Glutamatergic neuron (in vitro differentiated cells): Measurements from ENCODE around the gene WNT2. TPM values are rescaled to one million over a fixed set of nuclear protein-coding genes. Genes with fewer than 3 reads are reported as not detected.
A peak's percentile ranks its signal among the peaks of the same experiment; 100 is the strongest.

Experiments used
- DNase-seq: peaks from one replicate; pipeline ENCODE4 v3.0.0; 2022
- H3K27ac Mint-ChIP-seq: one replicate; pipeline ENCODE4 v1.8.0; 2020; ENCODE audit warnings: mild to moderate bottlenecking, mixed read lengths, inconsistent platforms; ENCODE audit not compliant: unreplicated experiment
- H3K27me3 Mint-ChIP-seq: one replicate; pipeline ENCODE4 v1.8.0; 2020; ENCODE audit warnings: mild to moderate bottlenecking, moderate library complexity, mixed read lengths, inconsistent platforms; ENCODE audit not compliant: unreplicated experiment
- H3K36me3 Mint-ChIP-seq: one replicate; pipeline ENCODE4 v1.8.0; 2020; ENCODE audit warnings: mild to moderate bottlenecking, mixed read lengths, inconsistent platforms; ENCODE audit not compliant: unreplicated experiment
- H3K4me1 Mint-ChIP-seq: one replicate; pipeline ENCODE4 v1.8.0; 2020; ENCODE audit warnings: mild to moderate bottlenecking, low read depth, mixed read lengths, inconsistent platforms; ENCODE audit not compliant: unreplicated experiment
- H3K4me3 Mint-ChIP-seq: one replicate; pipeline ENCODE4 v1.8.0; 2020; ENCODE audit warnings: mild to moderate bottlenecking, mixed read lengths, inconsistent platforms; ENCODE audit not compliant: unreplicated experiment
- H3K9me3 Mint-ChIP-seq: one replicate; pipeline ENCODE4 v1.8.0; 2020; ENCODE audit warnings: mild to moderate bottlenecking, moderate library complexity, mixed read lengths, inconsistent platforms; ENCODE audit not compliant: unreplicated experiment
- total RNA-seq: library from RNA; stranded (reverse); fragmentation: NEBNext Ultra II Directional; extraction: Animal tissue kit (Norgen Biotek cat#: 25700); gene quantifications from one replicate; pipeline ENCODE4 v1.2.1, GENCODE V29; 2021; ENCODE audit not compliant: unreplicated experiment
- TF ChIP-seq, protein P1 (sequence below): fragments of 200-600 bp; sonication (generic); IDR thresholded peaks from one replicate; pipeline ENCODE4 v1.5.0; 2021; ENCODE audit not compliant: partially characterized antibody, unreplicated experiment

Gene WNT2
- total RNA-seq, 1 donor from 2014 or later = not detected

DNA sequence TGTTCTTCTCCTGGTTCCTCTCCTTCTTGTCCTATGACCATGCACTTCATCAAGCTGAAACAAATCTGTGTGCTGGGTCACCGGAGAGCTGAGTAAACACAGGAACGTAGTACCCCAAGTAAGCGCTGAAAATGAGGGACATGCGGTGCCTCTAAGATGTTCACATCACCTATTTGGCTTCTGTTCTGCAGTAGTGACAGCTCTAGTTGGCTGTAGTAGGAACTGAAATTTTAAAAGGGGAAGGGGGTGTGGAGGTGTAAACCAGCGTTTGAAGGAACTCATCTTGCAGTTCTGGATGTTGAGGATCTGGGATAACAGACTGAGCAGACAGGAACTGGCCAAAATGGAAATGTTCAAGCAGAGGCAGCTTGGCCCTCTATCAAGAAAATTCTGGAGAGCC is 85.2 kb downstream of the WNT2 start:
- Mint-ChIP-seq H3K4me1 (no peaks in the 10 kb centered on the region), H3K9me3 (peaks cover 2% of the 10 kb centered on the region), H3K36me3 (peaks cover 9% of the 10 kb centered on the region), H3K27me3 (no peaks in the 10 kb centered on the region), H3K4me3 (no peak overlapping the region), H3K27ac (no peak overlapping the region)
- no peak for DNase-seq
- TF ChIP-seq, protein P1, sequence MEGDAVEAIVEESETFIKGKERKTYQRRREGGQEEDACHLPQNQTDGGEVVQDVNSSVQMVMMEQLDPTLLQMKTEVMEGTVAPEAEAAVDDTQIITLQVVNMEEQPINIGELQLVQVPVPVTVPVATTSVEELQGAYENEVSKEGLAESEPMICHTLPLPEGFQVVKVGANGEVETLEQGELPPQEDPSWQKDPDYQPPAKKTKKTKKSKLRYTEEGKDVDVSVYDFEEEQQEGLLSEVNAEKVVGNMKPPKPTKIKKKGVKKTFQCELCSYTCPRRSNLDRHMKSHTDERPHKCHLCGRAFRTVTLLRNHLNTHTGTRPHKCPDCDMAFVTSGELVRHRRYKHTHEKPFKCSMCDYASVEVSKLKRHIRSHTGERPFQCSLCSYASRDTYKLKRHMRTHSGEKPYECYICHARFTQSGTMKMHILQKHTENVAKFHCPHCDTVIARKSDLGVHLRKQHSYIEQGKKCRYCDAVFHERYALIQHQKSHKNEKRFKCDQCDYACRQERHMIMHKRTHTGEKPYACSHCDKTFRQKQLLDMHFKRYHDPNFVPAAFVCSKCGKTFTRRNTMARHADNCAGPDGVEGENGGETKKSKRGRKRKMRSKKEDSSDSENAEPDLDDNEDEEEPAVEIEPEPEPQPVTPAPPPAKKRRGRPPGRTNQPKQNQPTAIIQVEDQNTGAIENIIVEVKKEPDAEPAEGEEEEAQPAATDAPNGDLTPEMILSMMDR = no peak

DNA sequence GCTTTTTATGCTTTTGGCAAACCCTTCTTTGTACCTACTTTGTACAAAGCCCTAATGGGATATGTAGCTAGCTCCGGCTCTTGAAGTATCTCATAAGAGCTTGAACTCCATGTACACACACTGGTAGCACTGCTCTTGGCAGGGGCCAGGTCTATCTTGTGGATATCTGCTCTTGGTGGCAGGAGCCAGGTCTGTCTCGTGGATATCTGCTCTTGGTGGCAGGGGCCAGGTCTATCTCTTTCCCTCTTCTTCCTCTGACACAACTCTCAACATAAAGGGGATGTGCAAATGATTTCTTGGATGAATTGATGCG is 91.9 kb downstream of the WNT2 start:
- H3K27ac Mint-ChIP-seq = no peak overlapping the region
- peaks cover 20% of the 10 kb centered on the region for H3K9me3 Mint-ChIP-seq
- DNase-seq = no peak
- H3K27me3 Mint-ChIP-seq = peaks cover 7% of the 10 kb centered on the region
- no peak overlapping the region for H3K4me3 Mint-ChIP-seq
- peaks cover 31% of the 10 kb centered on the region for H3K36me3 Mint-ChIP-seq
- H3K4me1 Mint-ChIP-seq = peaks cover 18% of the 10 kb centered on the region
- TF ChIP-seq, protein P1 = no peak

DNA sequence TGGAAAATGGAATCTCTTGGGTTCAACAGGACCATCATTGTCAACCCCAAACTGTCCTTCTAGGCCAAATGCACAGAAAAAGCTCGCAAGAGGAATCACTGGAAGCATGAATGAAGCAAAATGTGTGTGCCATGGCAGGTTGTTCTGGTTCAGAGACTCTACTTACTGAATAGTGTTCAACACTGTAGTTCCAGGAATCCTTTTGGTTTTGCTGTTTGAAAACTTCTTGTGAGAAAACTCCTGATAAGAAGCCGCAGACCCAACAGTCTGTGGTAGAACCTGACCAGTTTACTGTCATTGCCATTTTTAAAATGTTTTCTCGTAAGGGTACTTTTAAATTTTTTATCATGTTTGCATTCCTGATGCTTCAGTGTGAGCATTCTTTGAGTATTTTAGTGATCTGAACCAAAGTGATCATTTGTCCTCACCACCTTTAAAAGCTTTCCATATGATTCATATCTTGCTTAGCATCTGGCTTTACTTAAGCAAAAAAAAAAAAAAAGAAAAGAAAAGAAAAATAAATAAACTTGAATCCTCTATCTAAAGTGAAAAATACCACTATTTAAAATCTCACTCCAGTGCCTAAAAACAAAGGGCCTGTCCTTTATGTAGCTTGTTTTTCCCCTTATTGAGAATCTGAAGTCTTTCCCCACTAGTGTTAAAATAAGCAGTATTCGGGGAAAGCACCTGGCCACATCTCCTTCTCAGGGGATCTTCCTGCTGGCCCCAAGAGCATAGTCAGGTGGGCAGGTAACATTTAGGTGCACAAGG is 92.4 kb downstream of the WNT2 start:
- Mint-ChIP-seq H3K27ac (no peak overlapping the region), H3K4me1 (peaks cover 20% of the 10 kb centered on the region), H3K27me3 (peaks cover 8% of the 10 kb centered on the region), H3K4me3 (no peak overlapping the region), H3K36me3 (peaks cover 31% of the 10 kb centered on the region), H3K9me3 (peaks cover 22% of the 10 kb centered on the region)
- TF ChIP-seq, protein P1 = no peak
- no peak for DNase-seq

DNA sequence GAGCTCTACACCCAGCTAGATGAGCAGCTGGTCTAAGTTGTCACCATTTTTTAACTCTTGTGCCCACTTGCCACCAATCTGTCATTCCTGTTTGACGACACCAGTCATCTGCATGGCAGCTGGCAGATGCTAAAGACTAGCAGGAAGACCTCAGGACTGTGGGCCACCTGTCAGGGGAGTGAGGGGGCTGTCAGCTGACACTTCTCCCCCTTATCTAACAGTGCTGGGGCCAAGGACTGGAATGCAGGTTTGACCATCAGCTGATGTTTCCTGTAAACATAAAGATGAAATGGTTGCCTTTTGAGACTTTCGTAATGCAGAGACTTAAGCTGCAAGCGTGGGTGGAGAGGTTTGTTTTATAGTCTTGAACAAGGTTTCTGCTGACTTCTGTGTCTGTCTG is 93.5 kb downstream of the WNT2 start:
- H3K36me3 Mint-ChIP-seq = peaks cover 31% of the 10 kb centered on the region
- peaks cover 20% of the 10 kb centered on the region for H3K4me1 Mint-ChIP-seq
- H3K9me3 Mint-ChIP-seq = peaks cover 22% of the 10 kb centered on the region
- TF ChIP-seq, protein P1 = no peak
- H3K4me3 Mint-ChIP-seq = no peak overlapping the region
- DNase-seq = no peak
- peak overlapping the region; percentile 79 for H3K27ac Mint-ChIP-seq
- peaks cover 10% of the 10 kb centered on the region for H3K27me3 Mint-ChIP-seq

DNA sequence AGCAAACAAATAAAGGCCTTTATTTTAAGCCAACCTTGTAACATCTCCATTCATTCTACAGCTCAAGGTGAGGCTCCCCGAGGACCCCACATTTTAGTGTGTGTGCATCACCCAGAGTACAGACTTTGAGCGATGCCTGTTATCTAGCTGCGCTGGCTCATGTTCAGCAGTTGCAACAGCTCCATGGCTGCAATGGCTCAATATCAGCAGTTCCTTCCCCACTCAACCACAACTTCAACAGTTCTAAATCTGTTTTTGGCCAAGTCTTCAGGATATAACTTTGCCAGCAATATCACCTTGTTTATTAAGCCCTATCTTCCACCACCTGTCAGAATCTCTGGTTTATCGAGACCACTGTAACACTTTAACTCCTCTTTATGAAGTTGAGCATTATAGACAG is 95.8 kb downstream of the WNT2 start:
- no peak for DNase-seq
- peaks cover 27% of the 10 kb centered on the region for H3K36me3 Mint-ChIP-seq
- H3K27me3 Mint-ChIP-seq = peaks cover 13% of the 10 kb centered on the region
- H3K9me3 Mint-ChIP-seq = peaks cover 21% of the 10 kb centered on the region
- peaks cover 19% of the 10 kb centered on the region for H3K4me1 Mint-ChIP-seq
- TF ChIP-seq, protein P1 = no peak
- H3K4me3 Mint-ChIP-seq = no peak overlapping the region
- no peak overlapping the region for H3K27ac Mint-ChIP-seq
